ENCODE data around the gene HTR3B.
A peak's percentile ranks its signal among the peaks of the same experiment; 100 is the strongest.

Gene HTR3B

DNA sequence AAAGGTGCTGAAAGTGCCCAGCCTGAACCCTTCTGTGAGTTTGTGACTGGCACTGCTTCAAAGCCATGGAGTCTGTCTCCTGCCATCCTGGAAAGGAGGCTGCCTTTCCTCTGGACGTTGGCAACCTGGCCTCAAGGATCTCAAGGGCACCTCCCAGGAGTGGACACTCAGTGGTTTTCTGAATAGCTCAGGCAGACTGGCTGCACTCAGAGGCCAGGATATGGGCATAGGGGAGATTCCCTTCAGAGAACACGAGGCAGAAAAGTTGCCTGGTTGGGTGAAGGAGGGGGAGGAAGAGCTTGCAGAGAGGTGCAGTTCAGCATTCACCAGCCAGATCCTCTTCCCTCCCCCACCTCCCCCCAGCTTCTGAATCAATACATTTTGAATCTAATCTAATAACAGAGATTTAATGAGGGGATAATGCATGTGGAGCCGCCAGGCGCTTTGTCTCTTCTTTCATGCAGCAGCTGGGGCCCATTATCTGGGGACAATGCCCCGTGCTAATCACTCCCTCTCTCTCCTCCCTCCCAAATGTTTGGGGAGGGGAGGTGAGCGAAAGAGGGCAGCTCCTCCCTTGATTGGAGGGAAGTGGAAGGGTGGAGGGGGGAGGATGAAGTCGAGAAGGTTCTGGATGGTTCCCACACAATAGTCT, 88.0 kb downstream of the HTR3B start:
- H3K9me3 ChIP-seq = no peaks in the 10 kb centered on the region
- peaks cover 0 to 10% of the 10 kb centered on the region in 2 experiments for H3K4me1 ChIP-seq (ENCODE audit: control insufficient read depth in 1 of 2, insufficient read depth in 1 of 2, low read depth in 1 of 2, low read length in 1 of 2)
- H3K4me3 ChIP-seq (ENCODE audit: low read depth in 1 of 2, low read length in 1 of 2) = no peak overlapping the region
- TF ChIP-seq CTCF (IDR thresholded peaks at IDR 0.05) = no peak
- no peaks in the 10 kb centered on the region for H3K36me3 ChIP-seq
- H3K27me3 ChIP-seq = peaks cover 43% of the 10 kb centered on the region
- no peak overlapping the region for H3K27ac ChIP-seq

- H3K36me3 ChIP-seq = no peaks in the 10 kb centered on the region
- no peaks in the 10 kb centered on the region for H3K9me3 ChIP-seq
- TF ChIP-seq CTCF (IDR thresholded peaks at IDR 0.05) = peak; percentile 52
- peaks cover 38% of the 10 kb centered on the region for H3K27me3 ChIP-seq
- H3K27ac ChIP-seq = no peak overlapping the region
- H3K4me3 ChIP-seq (ENCODE audit: low read depth in 1 of 2, low read length in 1 of 2) = no peak overlapping the region
- peaks cover 0 to 10% of the 10 kb centered on the region in 2 experiments for H3K4me1 ChIP-seq (ENCODE audit: control insufficient read depth in 1 of 2, insufficient read depth in 1 of 2, low read depth in 1 of 2, low read length in 1 of 2)
Observed at GRCh38 chr11:113994077-113994954, 89.7 kb downstream of the HTR3B start.
